Thymus (tissue), 11 donors: ENCODE results near the gene KNOP1. TPM values are rescaled to one million over a fixed set of nuclear protein-coding genes. Genes with fewer than 3 reads are reported as not detected.

Experiments used
- DNase-seq, 9 donors: peaks; one replicate each; pipeline ENCODE4 v3.0.0-alpha.2; 2013; ENCODE audit warnings: low spot score in 9 of 9, low read depth in 6 of 9, missing footprints in 1 of 9
- H3K27ac ChIP-seq, 2 donors: one replicate each; pipeline ENCODE4 v1.5.1; 2013; ENCODE audit warnings: control low read depth in 1 of 2, low read depth in 1 of 2, low read length in 1 of 2, mild to moderate bottlenecking in 1 of 2, moderate library complexity in 1 of 2
- H3K27me3 ChIP-seq, 2 donors: one replicate each; pipeline ENCODE4 v1.5.1; 2013; ENCODE audit warnings: low read length in 1 of 2; ENCODE audit not compliant: control insufficient read depth in 2 of 2, insufficient read depth in 1 of 2
- H3K36me3 ChIP-seq, 2 donors: one replicate each; pipeline ENCODE4 v1.5.1; 2013; ENCODE audit warnings: low read length in 1 of 2, mild to moderate bottlenecking in 1 of 2, moderate library complexity in 1 of 2; ENCODE audit not compliant: control insufficient read depth in 2 of 2, insufficient read depth in 2 of 2
- H3K4me1 ChIP-seq, 2 donors: one replicate each; pipeline ENCODE4 v1.5.1; 2013; ENCODE audit warnings: low read length in 2 of 2; ENCODE audit not compliant: control insufficient read depth in 2 of 2, insufficient read depth in 2 of 2
- H3K4me3 ChIP-seq, 2 donors: one replicate each; pipeline ENCODE4 v1.5.1; 2013; ENCODE audit warnings: low read length in 2 of 2, control low read depth in 1 of 2, mild to moderate bottlenecking in 1 of 2
- H3K9me3 ChIP-seq, 2 donors: one replicate each; pipeline ENCODE4 v1.5.1; 2013; ENCODE audit warnings: low read length in 1 of 2, mild to moderate bottlenecking in 1 of 2; ENCODE audit not compliant: control insufficient read depth in 2 of 2, insufficient read depth in 1 of 2
- WGBS: extraction: QIAGEN DNeasy Blood & Tissue Kit; methylation state at CpG from one replicate; pipeline ENCODE4 v1.1.7; 2013; 5-methylcytosine and 5-hydroxymethylcytosine counted together
- polyA plus RNA-seq: library from polyadenylated mRNA; stranded (reverse); fragments of 200-250 nt; gene quantifications from one replicate; pipeline ENCODE4 v1.2.3, GENCODE V29; 2013
- total RNA-seq: library from RNA; stranded (reverse); fragments of 120-200 nt; gene quantifications from one replicate; pipeline ENCODE4 v1.2.4, GENCODE V29; 2013
- donor health status: healthy.

KNOP1 gene
- total and polyA plus RNA-seq, 2 donors: 10.0 to 16.4 TPM

DNA sequence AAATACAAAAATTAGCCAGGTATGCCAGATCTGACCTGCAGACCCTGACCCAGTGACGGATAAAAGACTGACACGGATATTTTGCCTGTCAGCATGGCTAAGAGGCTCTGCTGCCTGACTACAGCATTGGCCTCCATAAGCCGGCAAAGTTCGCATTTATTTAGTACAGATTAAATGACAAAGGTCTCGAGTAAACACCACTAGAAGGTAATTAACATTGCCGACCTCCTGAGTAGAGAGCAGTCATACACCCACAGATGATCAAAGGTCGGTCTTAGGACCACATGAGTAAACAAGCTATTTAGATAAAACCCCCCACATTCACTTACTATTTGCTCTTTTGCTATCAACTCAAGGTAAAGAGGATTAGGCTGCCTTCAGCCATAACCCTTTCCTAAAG lies 55.7 kb downstream of the KNOP1 start:
- WGBS: 99% methylated on average over 7 of the region's 7 CpGs
- no peak for DNase-seq
- H3K4me1 ChIP-seq: no peaks in the 10 kb centered on the region
- H3K27ac ChIP-seq: no peak overlapping the region
- H3K36me3 ChIP-seq: peaks cover 0 to 10% of the 10 kb centered on the region in 2 donors
- H3K9me3 ChIP-seq: peaks cover 0 to 3% of the 10 kb centered on the region in 2 donors
- no peaks in the 10 kb centered on the region for H3K27me3 ChIP-seq
- no peak overlapping the region for H3K4me3 ChIP-seq

- no peak overlapping the region for H3K27ac ChIP-seq
- no peak overlapping the region for H3K4me3 ChIP-seq
- 94% methylated on average over 1 of the region's 1 CpG for WGBS
Observed at GRCh38 chr16:19660432-19660831, 57.6 kb downstream of the KNOP1 start.

GRCh38 chr16:19659554-19659953 lies 58.5 kb downstream of the KNOP1 start:
- H3K27ac ChIP-seq: no peak overlapping the region
- 95% methylated on average over 1 of the region's 1 CpG for WGBS
- no peak for DNase-seq
- H3K4me3 ChIP-seq: no peak overlapping the region
- H3K27me3 ChIP-seq: no peaks in the 10 kb centered on the region
- H3K36me3 ChIP-seq: peaks cover 4 to 14% of the 10 kb centered on the region in 2 donors
- no peaks in the 10 kb centered on the region for H3K4me1 ChIP-seq
- H3K9me3 ChIP-seq: peaks cover 0 to 3% of the 10 kb centered on the region in 2 donors

More at GRCh38 chr16:19660432-19660831, 57.6 kb downstream of the KNOP1 start:
- Histone ChIP-seq H3K9me3 (peaks cover 0 to 3% of the 10 kb centered on the region in 2 donors), H3K36me3 (peaks cover 0 to 12% of the 10 kb centered on the region in 2 donors), H3K4me1 (no peaks in the 10 kb centered on the region), H3K27me3 (no peaks in the 10 kb centered on the region)
- no peak for DNase-seq

DNA sequence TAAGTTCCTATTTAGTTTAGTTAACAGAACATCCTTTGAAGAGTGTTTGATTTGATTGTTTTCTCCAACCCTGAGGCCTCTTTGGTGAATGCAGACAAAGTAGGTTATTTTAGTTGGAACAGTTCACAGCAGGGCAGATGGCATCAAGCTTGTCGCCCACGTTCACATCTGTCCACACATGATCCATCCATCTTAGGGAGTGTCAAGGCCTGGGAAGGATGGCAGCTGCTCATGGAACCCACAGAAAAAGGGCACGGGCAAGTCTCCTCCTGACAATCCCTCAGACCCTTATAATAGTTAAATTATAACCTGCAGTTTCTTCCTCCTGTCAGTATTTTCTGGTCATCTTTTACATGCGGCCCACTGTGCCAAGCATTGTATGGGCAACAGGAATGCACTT lies 60.2 kb downstream of the KNOP1 start:
- WGBS: 98% methylated on average over 4 of the region's 4 CpGs

DNA sequence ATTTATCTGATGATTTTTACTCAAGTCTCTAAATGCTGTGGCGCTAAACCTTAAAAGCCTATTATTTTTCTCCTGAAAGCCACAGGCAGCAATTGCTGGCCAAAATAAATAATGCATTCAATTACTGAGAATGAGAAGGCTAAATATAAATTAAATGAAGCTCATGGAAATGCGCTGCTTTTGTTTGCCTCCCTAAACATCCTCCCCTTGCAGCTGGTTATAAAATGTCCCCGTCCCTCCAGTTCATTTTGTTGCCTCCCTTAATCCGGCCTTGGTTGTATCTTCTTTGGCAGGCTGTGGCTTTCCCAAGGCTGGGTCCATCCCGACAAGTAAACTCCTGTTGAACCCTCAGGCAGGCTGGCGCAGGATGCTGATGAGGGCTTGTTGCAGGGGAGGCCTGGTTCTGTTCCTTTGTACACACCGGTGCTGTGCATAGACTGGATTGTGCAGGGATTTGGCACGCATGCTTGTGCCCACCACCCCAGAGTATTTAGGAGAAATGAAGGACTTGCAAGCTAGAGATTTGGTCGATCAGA lies 62.7 kb downstream of the KNOP1 start:
- DNase-seq: no peak
- Histone ChIP-seq H3K27ac (no peak overlapping the region), H3K36me3 (peaks cover 23 to 25% of the 10 kb centered on the region in 2 donors), H3K27me3 (no peaks in the 10 kb centered on the region), H3K9me3 (no peaks in the 10 kb centered on the region), H3K4me1 (no peaks in the 10 kb centered on the region), H3K4me3 (no peak overlapping the region)
- 98% methylated on average over 9 of the region's 9 CpGs for WGBS

More for the DNA sequence above, 60.2 kb downstream of the KNOP1 start:
- no peak overlapping the region for H3K4me3 ChIP-seq
- no peak for DNase-seq
- H3K27me3 ChIP-seq: no peaks in the 10 kb centered on the region
- peaks cover 15 to 26% of the 10 kb centered on the region in 2 donors for H3K36me3 ChIP-seq
- H3K9me3 ChIP-seq: peaks cover 0 to 3% of the 10 kb centered on the region in 2 donors
- no peaks in the 10 kb centered on the region for H3K4me1 ChIP-seq
- no peak overlapping the region for H3K27ac ChIP-seq

GRCh38 chr16:19654147-19654546 lies 63.9 kb downstream of the KNOP1 start:
- DNase-seq: no peak
- H3K4me1 ChIP-seq: no peaks in the 10 kb centered on the region
- H3K4me3 ChIP-seq: no peak overlapping the region
- H3K27ac ChIP-seq: no peak overlapping the region
- no peaks in the 10 kb centered on the region for H3K27me3 ChIP-seq
- H3K9me3 ChIP-seq: no peaks in the 10 kb centered on the region
- H3K36me3 ChIP-seq: peaks cover 23 to 28% of the 10 kb centered on the region in 2 donors
- 89% methylated on average over 9 of the region's 9 CpGs for WGBS

Other genes starting within 250 kb of the KNOP1 start
- gene GDE1, start 196.1 kb downstream of the KNOP1 start, total RNA-seq: 19.7 TPM
- gene GDE1, start 196.1 kb downstream of the KNOP1 start, polyA plus RNA-seq: 26.0 TPM
- gene CCP110, start 194.3 kb downstream of the KNOP1 start, total RNA-seq: 12.9 TPM
- gene CCP110, start 194.3 kb downstream of the KNOP1 start, polyA plus RNA-seq: 8.6 TPM
- gene VPS35L, start 162.5 kb downstream of the KNOP1 start, total RNA-seq: 19.5 TPM
- 23.7 TPM for gene VPS35L, start 162.5 kb downstream of the KNOP1 start, polyA plus RNA-seq
- gene IQCK, start within 50 bp of the KNOP1 start, total RNA-seq: 3.7 TPM
- 10.2 TPM for gene IQCK, start within 50 bp of the KNOP1 start, polyA plus RNA-seq
- gene GPRC5B, start 166.6 kb upstream of the KNOP1 start, total RNA-seq: 1.5 TPM
- 7.8 TPM for gene GPRC5B, start 166.6 kb upstream of the KNOP1 start, polyA plus RNA-seq